Right cardiac atrium (tissue), 5 donors: ENCODE results near the gene TRIM75. TPM values are rescaled to one million over a fixed set of nuclear protein-coding genes. Genes with fewer than 3 reads are reported as not detected.
"Not testable (repeated sequence)": the region's sequence is repeated elsewhere in the genome, so short reads cannot be mapped to it uniquely, and the experiment has no call there.

Source experiments
- ATAC-seq, 2 donors: fragments of 200-7000 bp; cut with Tn5 transposase; one replicate each; pipeline versions ENCODE4 v1.8.0 to v1.9.1; 2020; ENCODE audit warnings: moderate library complexity in 2 of 2, mild to moderate bottlenecking in 1 of 2
- DNase-seq, 3 donors: peaks; one replicate each; pipeline ENCODE4 v3.0.0-alpha.2; 2020
- H3K27ac ChIP-seq: one replicate; pipeline ENCODE4 v1.5.1; 2013; ENCODE audit warnings: mild to moderate bottlenecking, low read length, control low read depth, moderate library complexity
- H3K27me3 ChIP-seq: one replicate; pipeline ENCODE4 v1.6.1; 2013; ENCODE audit not compliant: control insufficient read depth, insufficient read depth
- H3K4me1 ChIP-seq: one replicate; pipeline ENCODE4 v1.6.1; 2013; ENCODE audit warnings: low read length; ENCODE audit not compliant: control insufficient read depth, insufficient read depth
- H3K4me3 ChIP-seq: one replicate; pipeline ENCODE4 v1.5.1; 2013; ENCODE audit warnings: low read length, control low read depth
- H3K9me3 ChIP-seq: one replicate; pipeline ENCODE4 v1.6.1; 2013; ENCODE audit warnings: low read length; ENCODE audit not compliant: control insufficient read depth
- WGBS: extraction: QIAGEN DNeasy Blood & Tissue Kit; methylation state at CpG from one replicate; pipeline ENCODE4 v1.1.7; 2013; 5-methylcytosine and 5-hydroxymethylcytosine counted together
- intact Hi-C, 4 donors: fragments of 100-400 bp; cut with DNase I; formaldehyde crosslinking; loops; one replicate each; pipeline versions ENCODE4 v1.11.0 to v1.14.0; 2022 to 2023
- long read RNA-seq, 4 donors: library from polyadenylated mRNA; unstranded; transcript quantifications; one replicate each; pipeline ENCODE4 v2.0.0, GENCODE V29; 2020 to 2021
- polyA plus RNA-seq: library from polyadenylated mRNA; stranded (reverse); fragments of 200-250 nt; gene quantifications from one replicate; pipeline ENCODE4 v1.2.3, GENCODE V29; 2013
- total RNA-seq, 4 donors: library from RNA; stranded (reverse); fragmentation: NEBNext Ultra II Directional; extraction: Animal tissue kit (Norgen Biotek cat#: 25700); gene quantifications; one replicate each; pipeline ENCODE4 v1.2.1, GENCODE V29; 2021
- donor health status: healthy with polysubstance abuse.
- donor health status: DM: no; HTN: yes; CAD: no.
- donor health status: DM: no; HTN: no; CAD: no.
- donor health status: DM: no; HTN: yes; CAD: no; lungs with severe emphysema.
- donor health status: DM: yes; HTN: yes; CAD: no.

The TRIM75 gene
- total RNA-seq (not detected), polyA plus RNA-seq (not detected)
- long read RNA-seq, donor 1 = 0 reads
- long read RNA-seq, donor 2 = 0 reads
- long read RNA-seq, donor 3 = 0 reads
- long read RNA-seq, donor 4 = 0 reads

DNA sequence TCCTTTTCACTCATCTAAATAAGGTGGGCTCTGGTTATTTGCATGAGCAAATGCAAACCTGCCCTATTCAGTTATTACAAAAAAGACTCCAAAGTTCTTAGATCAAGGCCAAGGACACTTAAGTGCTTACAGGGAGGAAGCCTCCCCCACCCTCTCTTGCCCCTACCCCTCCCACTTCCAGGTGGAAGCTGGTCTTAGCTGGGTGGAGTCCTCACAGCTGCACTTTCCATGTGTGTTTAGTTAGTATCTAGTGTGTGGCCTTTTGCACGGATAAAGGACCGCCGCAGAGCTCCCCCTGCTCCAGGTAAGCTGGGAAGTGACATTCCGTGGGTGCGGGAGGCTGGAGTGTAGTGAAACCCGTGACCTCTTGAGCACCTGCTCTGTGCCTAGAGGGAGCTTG, at the start of gene TRIM75:
TSS of gene TRIM75 (plus strand) at position 222 of the 400 bp plus-strand sequence. CDS start 5,282 bp downstream, outside the sequence.
- Histone ChIP-seq H3K4me1 (no peaks in the 10 kb centered on the region), H3K27me3 (no peaks in the 10 kb centered on the region), H3K9me3 (no peaks in the 10 kb centered on the region), H3K4me3 (no peak within 1 kb of the TSS), H3K27ac (no peak within 1 kb of the TSS)
- 84% methylated on average over 6 of the region's 6 CpGs for WGBS
- ATAC-seq (no peak), DNase-seq (no peak)
- intact Hi-C loops = no loop called here

DNA sequence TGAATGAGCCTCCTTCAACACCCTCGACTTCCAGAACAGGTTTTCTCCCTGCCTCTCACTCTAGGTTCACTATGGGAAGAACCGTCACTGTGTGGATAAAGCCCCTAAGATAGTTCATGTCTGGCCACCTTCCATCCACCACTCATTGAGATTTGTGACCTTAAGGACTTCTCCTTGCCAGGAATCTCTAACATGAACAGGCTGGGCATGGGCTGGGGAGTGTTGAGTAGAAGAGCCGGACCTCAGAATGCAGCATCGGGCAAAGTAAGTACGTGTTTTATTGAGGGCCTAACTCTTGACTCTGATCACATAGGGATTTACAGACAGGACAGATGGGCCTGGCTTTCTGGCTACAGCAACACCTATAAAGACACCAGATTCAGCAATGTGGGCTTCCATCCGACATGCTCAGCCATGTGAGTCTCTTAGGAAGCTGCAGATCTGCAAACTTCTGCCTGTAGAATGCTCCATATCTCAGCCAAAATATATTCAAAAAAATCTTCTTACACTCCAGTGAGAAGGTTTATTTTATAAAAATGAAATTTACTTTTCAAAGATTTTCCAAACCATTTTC, 48.2 kb upstream of the TRIM75 start:
- DNase-seq (no peak), ATAC-seq (no peak)
- no peaks in the 10 kb centered on the region for H3K4me1 ChIP-seq
- H3K9me3 ChIP-seq = no peaks in the 10 kb centered on the region
- H3K27ac ChIP-seq = no peak overlapping the region
- WGBS = 77% methylated on average over 6 of the region's 6 CpGs
- H3K4me3 ChIP-seq = no peak overlapping the region
- no peaks in the 10 kb centered on the region for H3K27me3 ChIP-seq
- intact Hi-C loops = no loop called here

DNA sequence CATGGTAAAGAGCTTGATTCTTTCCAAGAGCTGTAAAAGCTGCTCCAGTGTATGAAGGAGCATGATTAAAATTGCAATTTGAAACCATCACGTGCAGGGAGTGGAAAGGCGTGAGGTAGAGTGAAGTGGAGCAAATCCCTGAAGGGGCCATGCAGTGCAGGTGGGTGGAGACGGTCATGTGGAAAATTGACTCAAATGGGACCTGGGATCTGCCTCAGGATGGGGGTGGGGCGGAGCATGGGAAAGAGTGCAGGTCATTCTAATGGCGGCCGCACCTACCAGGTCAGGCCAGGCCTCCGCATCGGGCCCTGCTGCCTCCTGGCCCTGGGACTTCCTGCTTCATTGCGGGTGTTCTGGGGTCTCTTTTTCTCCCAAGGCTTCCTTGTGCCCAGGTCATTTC, 47.2 kb upstream of the TRIM75 start:
- intact Hi-C loops = no loop called here
- no peaks in the 10 kb centered on the region for H3K9me3 ChIP-seq
- DNase-seq (no peak), ATAC-seq (no peak)
- no peak overlapping the region for H3K4me3 ChIP-seq
- H3K27me3 ChIP-seq = no peaks in the 10 kb centered on the region
- WGBS = 87% methylated on average over 9 of the region's 9 CpGs
- H3K27ac ChIP-seq = no peak overlapping the region
- H3K4me1 ChIP-seq = no peaks in the 10 kb centered on the region

DNA sequence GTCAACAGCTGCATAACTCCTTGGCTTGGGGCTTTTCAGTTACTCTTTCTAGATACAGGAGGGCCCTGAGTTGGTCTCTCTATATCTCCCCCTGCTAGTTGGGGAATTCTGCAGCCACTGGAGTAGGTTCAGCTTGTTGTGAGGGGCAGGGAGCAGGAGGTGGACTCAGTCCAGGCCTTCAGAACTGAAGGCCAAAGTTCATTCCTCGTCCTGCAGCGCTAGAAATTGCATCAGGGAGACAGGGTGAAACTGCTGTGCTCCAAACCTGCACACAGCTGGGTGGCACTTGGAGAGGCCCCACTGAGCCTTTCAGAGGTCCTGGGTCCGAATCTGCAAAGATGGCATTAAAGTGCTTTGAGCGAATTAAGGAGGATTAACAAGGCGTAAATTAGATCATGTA, 46.8 kb upstream of the TRIM75 start:
- ATAC-seq (no peak), DNase-seq (no peak)
- WGBS = 84% methylated on average over 5 of the region's 5 CpGs
- intact Hi-C loops = no loop called here
- Histone ChIP-seq H3K4me1 (no peaks in the 10 kb centered on the region), H3K27me3 (no peaks in the 10 kb centered on the region), H3K27ac (no peak overlapping the region), H3K4me3 (no peak overlapping the region), H3K9me3 (no peaks in the 10 kb centered on the region)

DNA sequence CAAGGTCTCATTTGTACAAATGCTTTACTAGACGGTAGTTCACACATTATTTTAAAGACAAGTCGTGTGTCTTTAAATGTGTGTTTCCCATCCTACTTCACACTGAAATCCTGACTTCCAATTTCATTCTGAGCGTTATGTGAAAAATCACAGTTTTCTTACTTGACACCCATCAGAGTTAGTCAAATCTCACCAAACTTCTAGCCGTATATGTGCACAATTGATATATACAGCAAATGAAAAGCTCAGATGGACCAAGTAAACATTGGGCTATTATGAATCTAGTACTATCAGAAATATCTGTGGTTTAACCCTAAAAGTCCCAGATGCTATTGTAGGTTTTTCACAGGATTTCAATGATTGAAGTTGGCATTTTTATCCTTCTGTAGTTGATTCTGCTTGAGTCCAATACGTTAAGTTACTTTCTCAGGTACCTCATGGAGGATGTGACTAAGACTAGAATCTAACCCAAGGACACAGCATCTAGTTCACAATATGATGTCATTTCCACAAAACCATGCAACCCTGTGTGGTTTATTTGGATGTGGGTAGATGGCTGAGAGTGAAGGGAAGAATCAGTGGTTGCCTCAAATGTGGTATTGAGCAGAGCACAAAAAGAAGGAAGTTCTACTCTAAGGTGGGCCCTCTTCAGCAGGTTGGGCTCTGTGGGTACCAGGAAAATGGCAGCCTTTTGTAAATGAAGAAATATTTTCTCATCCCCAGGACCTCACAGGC, 44.0 kb upstream of the TRIM75 start:
- WGBS = 83% methylated on average over 5 of the region's 5 CpGs
- Histone ChIP-seq H3K4me1 (no peaks in the 10 kb centered on the region), H3K27me3 (no peaks in the 10 kb centered on the region), H3K27ac (no peak overlapping the region), H3K4me3 (no peak overlapping the region), H3K9me3 (no peaks in the 10 kb centered on the region)
- DNase-seq = no peak
- intact Hi-C loops = no loop called here
- no peak for ATAC-seq

DNA sequence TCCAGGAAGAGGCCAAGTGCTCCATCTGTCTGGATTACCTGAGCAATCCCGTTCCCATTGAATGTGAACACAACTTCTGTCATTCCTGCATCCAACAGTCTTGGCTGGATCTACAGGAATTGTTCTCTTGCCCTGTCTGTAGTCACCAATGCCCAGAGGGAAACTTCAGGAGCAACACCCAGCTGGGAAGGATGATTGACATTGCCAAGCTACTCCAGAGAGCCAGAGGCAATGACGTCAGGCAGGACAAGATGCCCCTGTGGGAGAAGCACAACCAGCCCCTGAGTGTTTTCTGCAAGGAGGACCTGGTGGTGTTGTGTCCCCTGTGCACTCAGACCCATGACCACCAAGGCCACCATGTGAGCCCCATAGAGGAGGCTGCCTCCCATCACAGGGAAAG, 43.2 kb upstream of the TRIM75 start:
- H3K27ac ChIP-seq = no peak overlapping the region
- no peak overlapping the region for H3K4me3 ChIP-seq
- no peak for DNase-seq
- intact Hi-C loops = no loop called here
- H3K9me3 ChIP-seq = no peaks in the 10 kb centered on the region
- WGBS = 74% methylated on average over 2 of the region's 2 CpGs
- H3K4me1 ChIP-seq = no peaks in the 10 kb centered on the region
- no peak for ATAC-seq
- no peaks in the 10 kb centered on the region for H3K27me3 ChIP-seq

DNA sequence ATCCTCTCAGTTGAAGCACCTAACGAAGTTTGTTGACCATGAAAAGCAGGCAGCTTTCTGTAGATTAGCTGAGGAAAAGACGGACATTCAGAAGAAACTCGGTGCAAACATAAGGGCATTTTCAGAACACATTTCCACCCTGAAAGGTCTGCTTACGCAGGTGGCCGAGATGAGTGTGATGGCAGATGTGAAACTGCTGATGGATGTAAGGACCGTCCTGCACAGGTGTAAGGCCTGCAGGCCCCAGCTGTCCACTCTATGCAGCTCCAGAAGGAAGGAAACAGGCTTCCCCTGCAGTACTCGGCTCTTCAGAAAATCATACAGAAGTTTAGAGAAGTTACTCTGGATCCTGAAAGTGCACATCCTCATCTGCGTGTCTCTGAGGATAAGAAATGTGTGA, 42.7 kb upstream of the TRIM75 start:
- DNase-seq = no peak
- 83% methylated on average over 8 of the region's 8 CpGs for WGBS
- no peaks in the 10 kb centered on the region for H3K27me3 ChIP-seq
- intact Hi-C loops = no loop called here
- no peak overlapping the region for H3K27ac ChIP-seq
- H3K4me1 ChIP-seq = no peaks in the 10 kb centered on the region
- H3K4me3 ChIP-seq = no peak overlapping the region
- no peaks in the 10 kb centered on the region for H3K9me3 ChIP-seq
- no peak for ATAC-seq

DNA sequence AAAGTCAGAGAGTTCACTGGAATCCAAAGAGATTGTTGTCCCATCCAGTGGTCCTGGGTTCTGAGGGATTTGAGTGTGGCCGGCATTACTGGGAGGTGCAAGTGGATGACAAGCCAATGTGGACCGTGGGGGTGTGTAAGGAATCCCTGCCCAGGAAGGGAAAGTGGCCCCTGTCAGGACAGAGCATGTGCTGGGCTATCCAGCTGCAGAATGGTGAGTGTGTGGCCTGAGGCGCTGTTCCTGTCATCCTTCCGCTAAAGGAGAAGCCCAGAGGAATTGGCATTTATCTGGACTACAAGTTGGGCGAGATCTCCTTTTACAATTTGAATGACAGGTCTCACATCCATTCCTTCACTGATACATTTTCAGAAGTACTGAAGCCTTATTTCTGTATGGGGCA, 42.3 kb upstream of the TRIM75 start:
- DNase-seq (no peak), ATAC-seq (no peak)
- H3K9me3 ChIP-seq = no peaks in the 10 kb centered on the region
- intact Hi-C loops = no loop called here
- no peak overlapping the region for H3K4me3 ChIP-seq
- no peaks in the 10 kb centered on the region for H3K27me3 ChIP-seq
- H3K4me1 ChIP-seq = no peaks in the 10 kb centered on the region
- H3K27ac ChIP-seq = no peak overlapping the region
- WGBS = 72% methylated on average over 5 of the region's 5 CpGs

DNA sequence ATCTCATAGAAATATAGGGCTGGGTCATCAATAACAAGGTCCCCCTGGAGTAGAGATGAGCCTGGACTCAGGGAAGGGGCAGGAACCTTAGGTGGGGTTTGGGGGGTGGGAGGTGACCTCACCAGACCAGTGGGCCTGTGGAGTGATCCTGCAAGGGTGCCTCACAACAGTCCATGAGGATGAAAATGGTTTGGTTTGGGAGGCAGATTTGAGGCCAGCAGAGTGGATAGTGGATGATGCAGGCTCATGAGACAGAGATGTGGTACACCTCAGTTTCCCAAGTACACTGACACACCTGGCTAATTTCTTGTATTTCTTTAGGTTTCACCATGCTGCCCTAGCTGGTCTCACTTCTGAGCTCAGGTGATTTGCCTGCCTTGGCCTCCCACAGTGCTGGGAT, 40.0 kb upstream of the TRIM75 start:
- Histone ChIP-seq H3K4me3 (no peak overlapping the region), H3K4me1 (no peaks in the 10 kb centered on the region), H3K9me3 (no peaks in the 10 kb centered on the region), H3K27me3 (no peaks in the 10 kb centered on the region), H3K27ac (no peak overlapping the region)
- ATAC-seq = no peak
- no peak for DNase-seq
- intact Hi-C loops = no loop called here

DNA sequence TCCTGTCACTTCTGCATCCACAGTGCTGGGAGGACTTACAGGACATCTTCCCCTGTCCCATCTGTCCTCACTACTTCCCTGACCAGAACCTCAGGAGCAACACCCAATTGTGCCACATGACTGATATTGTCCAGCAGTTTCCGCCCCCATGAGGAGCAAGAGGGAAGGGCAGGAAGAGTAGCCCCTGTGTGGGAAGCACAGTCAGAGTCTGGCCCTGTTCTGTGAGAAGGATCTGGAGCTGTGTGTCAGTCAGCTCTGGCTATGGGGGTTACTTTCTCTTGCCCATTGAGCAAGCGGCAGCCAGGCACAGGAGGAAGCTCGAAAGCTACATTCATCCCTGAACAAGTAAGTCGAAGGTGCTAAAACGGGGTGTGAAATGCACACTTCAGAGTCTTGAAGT, 36.7 kb upstream of the TRIM75 start:
- no peak overlapping the region for H3K27ac ChIP-seq
- no peak for DNase-seq
- H3K9me3 ChIP-seq = no peaks in the 10 kb centered on the region
- H3K4me1 ChIP-seq = no peaks in the 10 kb centered on the region
- WGBS = 60% methylated on average over 5 of the region's 5 CpGs
- no peak overlapping the region for H3K4me3 ChIP-seq
- no peaks in the 10 kb centered on the region for H3K27me3 ChIP-seq
- intact Hi-C loops = no loop called here
- no peak for ATAC-seq

DNA sequence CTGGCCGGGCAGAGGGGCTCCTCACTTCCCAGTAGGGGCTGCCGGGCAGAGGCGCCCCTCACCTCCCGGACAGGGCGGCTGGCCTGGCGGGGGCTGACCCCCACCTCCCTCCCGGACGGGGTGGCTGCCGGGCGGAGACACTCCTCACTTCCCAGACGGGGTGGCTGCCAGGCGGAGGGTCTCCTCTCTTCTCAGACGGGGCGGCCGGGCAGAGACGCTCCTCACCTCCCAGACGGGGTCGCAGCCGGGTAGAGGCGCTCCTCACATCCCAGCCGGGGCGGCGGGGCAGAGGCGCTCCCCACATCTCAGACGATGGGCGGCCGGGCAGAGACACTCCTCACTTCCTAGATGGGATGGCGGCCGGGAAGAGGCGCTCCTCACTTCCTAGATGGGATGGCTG, 33.7 kb upstream of the TRIM75 start:
- ATAC-seq, H3K4me1 ChIP-seq, H3K4me3 ChIP-seq, intact Hi-C loops, DNase-seq, H3K9me3 ChIP-seq, H3K27me3 ChIP-seq, H3K27ac ChIP-seq: not testable (repeated sequence)
- 96% methylated on average over 30 of the region's 30 CpGs for WGBS
